HK-2 (cell line): ENCODE results near the gene CD46.
A peak's percentile ranks its signal among the peaks of the same experiment; 100 is the strongest.
"Not testable (repeated sequence)": the region's sequence is repeated elsewhere in the genome, so short reads cannot be mapped to it uniquely, and the experiment has no call there.

Source experiments
- DNase-seq: peaks from one replicate; pipeline ENCODE4 v3.0.0-alpha.2; 2018; ENCODE audit not compliant: unreplicated experiment

CD46 gene

DNA sequence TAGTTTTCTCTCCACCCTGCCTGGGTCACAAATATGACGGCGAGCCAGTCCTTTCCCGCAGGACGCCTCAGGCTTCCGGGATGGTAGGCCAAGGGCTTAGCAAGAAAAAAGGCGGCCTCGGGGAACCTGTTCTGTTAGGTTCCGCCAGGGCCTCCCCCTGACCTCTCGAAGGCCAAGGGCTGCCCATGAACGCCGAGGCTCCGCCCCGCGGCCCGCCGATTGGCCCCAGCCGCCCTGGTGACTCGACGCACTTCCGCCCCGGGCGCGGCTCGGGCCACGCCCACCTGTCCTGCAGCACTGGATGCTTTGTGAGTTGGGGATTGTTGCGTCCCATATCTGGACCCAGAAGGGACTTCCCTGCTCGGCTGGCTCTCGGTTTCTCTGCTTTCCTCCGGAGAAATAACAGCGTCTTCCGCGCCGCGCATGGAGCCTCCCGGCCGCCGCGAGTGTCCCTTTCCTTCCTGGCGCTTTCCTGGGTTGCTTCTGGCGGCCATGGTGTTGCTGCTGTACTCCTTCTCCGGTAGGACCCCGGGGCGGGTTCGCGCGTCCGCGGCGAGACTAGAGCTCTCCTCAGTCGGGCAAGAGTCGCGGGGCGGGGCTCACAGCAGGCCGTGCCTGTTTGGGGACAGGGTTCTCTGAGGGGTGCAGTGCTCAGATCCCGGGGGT is at the start of gene CD46:
Gene CD46 (plus strand): TSS at position 265 of the 666 bp plus-strand sequence. CDS start 159 bp downstream, at position 424.
- DNase-seq = peak; percentile 97

DNA sequence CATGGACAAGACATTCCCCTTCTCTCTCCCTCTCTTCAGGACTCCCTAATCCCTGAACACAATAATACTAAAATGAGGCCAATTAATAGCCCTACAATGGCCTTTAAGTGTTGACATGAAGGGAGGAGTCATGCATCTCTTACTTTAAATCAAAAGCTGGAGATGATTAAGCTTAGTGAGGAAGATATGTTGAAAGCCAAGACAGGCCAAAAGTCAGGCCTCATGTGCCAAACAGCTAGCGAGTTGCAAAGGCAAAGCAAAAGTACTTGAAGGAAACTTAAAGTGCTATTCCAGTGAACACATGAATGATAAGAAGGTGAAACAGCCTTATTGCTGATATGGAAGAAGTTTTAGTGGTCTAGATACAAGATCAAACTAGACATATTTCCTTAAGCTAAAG is 49.5 kb upstream of the CD46 start:
- DNase-seq = no peak

DNA sequence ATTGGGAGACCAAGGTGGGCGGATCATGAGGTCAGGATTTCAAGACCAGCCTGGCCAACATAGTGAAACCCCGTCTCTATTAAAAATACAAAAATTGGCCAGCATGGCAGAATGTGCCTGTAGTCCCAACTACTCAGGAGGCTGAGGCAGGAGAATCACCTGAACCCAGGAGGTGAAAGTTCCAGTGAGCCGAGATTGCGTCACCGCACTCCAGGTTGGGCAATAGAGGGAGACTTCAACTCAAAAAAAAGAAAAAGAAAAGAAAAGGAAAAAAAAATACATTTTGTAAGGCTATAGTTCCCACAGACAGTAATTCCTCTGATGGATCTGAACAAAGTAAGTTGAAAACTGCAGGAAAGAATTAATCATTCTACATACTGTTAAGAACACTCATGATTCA is 48.1 kb upstream of the CD46 start:
- no peak for DNase-seq

DNA sequence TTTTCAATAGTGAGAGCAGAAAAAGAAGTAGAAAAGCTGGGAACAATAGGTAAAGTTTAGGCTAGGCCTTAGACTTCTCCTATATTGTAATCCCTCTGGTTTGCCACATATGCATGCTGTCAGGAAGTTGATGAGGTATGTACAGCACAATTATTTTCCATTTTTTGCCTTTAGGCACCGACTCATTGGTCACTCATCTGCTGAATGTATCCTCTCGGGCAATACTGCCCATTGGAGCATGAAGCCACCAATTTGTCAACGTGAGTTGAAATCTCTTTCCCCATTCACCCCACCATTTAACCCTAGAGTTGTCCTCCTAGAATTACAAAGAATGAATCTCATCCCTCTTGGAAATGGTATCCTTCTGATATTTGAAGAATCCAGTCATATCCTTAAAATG is 43.9 kb upstream of the CD46 start:
- not testable (repeated sequence) for DNase-seq

DNA sequence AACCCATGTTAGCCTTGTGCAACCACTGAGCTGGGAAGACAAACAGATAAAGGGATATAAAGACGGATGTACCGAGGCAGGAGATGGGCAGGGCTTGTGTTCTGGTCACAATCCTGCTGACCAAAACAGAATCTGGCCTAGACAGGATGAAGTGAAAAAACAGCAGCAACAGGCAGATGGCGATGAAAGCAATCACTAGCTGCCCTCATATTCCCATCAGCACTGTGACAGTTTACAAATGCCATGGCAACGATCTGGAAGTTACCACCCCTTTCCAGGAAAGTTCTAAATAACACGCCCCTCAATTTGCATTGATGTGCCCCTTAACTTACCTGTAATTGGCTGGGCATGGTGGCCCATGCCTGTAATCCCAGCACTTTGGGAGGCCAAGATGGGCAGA is 40.6 kb upstream of the CD46 start:
- DNase-seq = no peak

DNA sequence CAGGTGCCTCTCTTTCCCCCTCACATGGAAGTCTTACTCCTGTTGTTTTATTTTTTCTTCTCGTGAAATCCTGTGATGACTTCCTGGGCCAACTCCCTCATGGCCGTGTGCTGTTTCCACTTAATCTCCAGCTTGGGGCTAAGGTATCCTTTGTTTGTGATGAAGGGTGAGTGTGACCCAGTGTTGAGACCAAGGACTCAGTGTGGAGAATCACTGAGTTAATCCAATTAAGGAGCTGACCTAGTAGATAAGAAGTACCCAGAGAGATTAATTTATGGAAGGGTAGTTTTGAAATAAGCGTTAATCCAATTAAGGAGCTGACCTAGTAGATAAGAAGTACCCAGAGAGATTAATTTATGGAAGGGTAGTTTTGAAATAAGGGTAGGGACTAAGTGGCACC is 39.2 kb upstream of the CD46 start:
- not testable (repeated sequence) for DNase-seq

DNA sequence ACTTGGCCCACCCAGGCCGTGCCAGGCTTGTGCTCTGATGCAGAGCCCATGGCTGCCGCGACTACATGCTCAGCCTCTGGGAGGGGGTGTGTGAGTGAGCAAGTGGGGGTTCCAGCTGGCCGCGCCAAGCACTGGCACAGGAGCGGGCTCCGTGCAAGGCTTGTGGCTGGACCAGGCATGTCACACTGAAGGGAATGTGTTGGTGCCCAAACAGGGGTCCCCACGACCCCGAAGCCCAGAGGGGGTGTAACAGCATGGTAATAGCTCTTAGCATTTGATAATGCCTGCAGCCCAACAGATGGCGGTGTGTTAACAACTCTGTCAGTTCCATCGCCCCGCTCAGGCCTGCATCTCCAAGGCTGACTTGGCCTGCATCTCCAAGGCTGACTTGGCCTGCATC is 38.3 kb upstream of the CD46 start:
- DNase-seq = no peak

DNA sequence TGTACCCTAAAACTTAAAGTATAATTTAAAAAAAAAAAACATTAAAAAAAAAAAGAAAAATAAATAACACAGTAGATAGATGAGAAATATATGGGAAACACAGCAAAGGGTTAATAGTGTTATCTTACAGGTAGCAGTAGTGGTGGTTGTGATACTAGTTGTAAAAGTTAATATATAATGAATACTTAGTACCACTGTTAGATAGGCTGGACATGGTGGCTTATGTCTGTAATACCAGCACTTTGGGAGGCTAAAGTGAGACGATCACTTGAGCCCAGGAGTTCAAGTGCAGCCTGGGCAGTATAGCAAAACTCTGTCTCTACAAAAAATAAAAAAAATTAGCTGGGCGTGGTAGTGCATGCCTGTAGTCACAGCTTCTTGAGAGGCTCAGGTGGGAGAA is 32.6 kb upstream of the CD46 start:
- DNase-seq = no peak

DNA sequence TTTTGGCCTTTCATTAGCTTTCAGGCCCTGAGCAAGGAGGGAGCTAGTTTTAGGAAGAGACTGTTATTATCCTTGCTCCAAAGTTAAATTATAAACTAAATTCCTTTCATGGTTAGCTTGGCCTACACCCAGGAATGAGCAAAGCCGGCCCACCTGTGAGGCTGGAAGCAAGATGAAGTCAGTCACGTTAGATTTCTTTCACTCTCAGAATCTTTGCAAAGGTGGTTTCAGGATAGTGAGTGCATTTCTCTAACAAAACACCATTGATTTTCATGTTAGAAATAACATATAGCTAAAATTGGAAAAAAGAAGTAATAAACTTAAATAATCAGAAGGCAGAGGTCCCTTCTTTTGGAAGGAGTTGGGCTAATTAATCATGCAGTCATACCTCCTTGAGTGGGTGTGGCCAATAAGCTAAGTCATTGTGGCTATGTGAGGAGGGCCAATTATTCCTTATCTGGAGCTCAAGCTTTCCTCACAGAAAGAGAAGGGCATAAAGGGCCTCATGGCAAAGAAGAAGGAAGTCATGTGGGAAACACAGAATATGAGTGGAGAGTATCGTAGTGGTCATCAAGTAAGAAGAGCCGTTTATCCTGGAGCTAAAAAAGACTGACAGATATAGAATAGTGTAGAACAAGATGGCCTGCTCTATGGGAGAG is 23.5 kb upstream of the CD46 start:
- not testable (repeated sequence) for DNase-seq

DNA sequence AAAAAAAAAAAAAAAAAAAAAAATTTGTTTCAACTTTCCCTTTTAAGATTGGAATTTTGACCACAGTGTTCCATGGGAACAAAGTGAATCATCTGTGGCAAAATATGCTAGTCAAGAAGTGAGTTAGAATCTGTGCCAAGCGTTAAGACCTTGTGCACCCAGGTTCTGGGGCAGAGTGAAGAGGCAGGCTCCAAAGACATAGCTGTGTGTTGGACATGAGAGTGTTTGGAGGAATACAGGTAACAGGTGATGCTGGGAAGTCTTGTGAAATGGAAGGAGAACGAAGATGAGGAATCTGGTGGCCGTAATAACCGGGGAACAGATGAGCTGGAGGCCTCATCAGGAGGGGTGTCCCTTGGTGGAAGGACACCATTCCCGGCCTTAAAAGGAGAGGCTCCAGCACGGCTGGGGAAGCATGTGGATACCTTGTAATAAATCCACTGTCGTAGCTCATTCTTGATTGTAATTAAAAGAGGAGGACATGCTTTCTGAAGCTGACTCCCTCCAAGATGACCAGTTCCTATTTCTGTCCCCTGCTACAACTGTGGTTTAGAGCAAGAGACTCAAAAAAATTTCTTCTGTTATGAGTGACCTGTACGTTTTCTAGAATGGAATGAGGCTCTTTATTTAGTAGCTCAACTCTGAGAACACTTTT is 14.2 kb upstream of the CD46 start:
- not testable (repeated sequence) for DNase-seq

DNA sequence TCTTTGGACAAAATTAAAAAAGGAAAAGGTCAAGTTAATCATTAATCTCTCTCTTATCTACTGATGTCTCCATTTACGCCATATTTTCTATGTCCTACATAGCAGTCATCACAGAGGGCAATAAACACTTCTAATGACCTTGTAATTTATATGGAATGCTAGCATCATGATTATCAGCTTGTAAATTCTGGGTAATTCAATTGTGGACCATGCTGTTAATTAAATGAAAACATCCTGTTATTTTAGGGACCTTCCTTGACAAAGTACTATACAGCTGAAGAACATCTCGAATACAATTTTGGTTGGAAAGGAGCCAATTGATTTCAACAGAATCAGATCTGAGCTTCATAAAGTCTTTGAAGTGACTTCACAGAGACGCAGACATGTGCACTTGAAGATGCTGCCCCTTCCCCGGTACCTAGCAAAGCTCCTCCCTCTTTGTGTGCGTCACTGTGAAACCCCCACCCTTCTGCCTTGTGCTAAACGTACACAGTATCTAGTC is 13.6 kb upstream of the CD46 start:
- not testable (repeated sequence) for DNase-seq

DNA sequence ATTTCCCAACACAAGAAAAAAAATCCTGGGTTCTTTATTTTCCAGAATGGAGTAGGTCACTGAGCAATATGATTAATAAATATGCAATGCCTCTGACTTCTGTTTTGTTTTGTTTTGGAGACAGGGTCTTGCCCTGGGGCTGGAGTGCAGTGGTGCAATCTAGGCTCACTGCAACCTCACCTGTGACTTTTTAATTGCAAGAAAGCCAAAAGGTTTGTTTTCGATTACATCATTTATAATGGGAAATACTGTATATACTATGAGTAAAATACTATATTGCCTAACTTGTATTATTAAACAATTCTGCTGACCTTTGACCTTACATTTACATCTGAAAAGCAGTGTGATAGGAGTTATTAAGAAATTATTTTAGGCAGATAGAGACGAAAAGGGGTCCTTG is 11.6 kb upstream of the CD46 start:
- no peak for DNase-seq

DNA sequence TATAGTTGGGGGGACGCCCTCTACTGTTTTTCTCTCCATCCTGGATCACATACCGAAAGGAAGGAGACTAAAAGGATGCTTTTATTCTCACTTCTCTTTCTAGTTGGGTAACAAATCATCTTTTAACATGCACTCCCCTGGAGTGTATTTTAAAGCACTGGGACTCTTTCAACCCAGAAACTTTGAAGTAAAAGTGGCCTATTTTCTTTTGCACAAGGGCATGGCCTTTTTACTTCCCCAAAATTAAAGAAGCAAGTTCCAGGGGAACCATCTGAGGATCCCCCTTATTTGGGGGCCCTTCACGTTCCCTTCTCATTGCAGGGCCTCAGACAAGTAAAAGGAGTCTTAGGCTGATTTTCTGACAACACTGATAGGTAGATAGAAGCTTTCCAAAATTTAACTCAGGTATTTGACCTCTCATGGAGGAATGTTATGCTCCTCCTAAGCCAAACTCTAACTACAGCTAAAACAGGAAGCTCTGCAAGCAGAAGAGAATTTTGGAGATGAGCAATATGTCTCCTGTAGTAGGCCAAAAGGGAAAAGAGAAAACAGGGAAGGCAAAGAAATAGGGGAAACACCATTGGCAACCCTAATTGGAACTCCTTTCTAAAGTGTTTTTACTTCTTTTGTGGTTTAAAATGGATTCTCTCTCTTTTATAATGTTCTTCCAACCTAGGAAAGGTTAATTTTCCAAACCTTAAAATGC is 8.9 kb upstream of the CD46 start:
- no peak for DNase-seq

DNA sequence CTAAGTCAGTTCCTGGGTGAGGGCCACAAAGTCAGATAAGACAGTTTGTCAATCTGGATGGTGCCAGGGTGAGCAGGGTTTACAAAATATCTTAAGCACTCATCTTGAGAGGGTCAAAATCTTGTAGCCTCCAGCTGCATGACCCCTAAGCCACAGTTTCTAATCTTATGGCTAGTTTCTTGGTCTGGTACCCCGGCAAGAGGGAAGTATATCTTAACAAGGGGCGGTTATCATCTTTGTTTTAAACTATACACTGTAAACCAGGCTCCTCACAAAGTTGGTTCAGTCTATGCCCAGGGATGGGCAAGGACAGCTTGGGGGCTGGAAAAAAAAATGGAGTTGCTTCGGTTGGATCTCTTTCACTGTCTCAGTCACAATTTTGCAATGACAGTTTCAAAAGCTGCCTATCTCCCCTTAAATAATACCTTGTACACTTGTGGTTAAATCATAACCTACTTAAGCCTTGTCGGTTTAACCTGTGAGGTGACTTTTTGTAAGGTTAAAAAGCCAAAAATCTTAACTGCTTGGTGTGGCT is 7.8 kb upstream of the CD46 start:
- DNase-seq = no peak

DNA sequence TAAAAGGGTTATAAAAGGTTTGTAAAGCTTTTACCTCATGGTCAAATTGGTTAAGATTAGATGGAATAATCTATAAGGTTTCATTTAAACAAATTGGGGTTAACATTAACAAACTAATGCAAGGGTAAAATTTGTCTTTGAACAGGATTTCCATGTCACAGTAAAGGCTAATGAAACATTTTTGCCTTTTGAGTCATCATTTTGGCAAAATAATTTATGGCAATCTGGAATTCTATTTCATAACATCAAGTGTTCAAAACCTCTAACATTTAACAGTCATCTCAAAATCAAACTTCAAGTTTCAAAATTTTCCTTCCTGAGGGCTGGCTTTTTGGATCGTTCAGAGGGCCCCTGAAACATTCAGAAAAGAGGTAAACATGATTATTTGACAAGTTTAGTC is 6.6 kb upstream of the CD46 start:
- no peak for DNase-seq

DNA sequence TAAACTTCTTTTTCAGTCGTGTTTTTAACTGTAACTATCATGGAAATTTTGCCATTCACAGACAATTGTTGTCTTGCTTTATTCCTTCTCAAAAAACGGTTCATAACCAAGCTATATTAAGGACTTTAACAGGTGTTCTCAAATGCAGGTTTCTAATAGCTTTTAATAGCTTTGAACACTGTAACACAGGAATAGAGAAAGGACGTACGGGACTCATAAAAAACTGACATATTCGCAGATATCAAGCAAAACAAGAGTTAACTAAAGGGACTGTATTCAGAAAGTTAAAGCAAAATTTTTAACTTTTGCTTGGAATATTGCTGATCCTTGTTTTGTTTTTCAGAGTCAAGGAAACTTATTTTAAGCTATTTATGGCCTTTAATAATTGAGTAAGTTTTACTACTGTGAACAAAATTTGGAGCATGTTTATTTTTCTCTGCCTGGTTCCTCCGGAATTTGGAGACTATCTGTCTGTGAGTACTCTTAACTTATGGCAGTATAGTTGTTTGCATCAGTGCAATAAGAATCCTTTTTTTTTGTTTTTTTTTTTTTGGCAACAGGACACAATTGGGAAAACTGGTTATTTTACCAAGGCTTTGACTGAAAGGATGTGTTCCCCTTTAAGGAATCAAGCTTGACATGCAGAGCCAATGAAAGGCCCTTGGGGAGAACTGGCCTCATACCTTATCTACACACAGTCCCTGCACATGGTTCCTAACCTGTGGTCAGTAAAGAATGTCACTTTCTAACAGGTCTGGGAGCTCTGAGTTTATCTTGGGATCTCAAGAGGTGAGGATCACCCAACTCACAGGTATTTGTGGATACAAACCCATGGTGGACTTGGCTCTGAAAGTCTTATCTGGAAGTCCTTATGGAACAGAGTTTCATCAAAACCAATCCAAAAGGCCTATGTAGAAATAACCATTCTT is 5.8 kb upstream of the CD46 start:
- DNase-seq = no peak

DNA sequence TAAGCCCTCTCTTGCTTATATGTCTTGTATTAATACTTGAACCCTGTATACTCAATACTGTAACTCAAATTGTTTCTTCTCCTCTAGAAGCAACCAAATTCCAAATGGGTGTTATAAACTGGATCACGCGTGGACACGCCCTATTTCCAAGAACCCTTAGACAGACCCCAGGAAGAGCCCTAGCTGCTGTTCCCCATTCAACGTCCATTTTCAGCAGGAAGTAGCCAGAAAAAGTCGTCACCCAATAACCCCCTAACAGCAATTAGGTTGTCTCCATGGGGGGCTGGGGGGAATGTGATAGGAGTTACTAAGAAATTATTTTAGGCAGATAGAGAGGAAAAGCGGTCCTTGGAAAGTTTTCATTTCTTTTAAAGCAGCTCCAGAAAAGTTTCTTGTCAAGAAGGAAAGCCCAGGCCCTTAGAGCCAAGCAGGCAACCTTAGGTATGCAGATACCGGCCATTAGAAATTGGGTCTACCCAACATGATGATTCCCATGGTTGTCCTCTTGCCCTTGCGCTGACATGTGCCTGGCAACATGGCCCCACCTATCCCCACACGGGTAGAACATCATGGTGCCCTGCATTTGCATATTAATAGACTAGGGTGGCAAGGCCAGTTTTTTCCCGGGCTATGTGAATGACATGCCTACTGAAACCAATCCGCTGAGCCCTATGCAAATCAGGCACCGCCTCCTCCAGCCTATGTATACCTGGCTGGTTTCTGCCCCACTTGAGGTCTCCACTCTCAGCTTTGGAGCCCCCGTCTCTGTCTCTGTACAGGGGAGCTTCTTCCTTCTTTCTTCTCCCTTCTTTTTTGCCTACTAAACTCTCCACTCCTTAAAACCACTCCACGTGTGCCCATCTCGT is 4.0 kb upstream of the CD46 start:
- no peak for DNase-seq

DNA sequence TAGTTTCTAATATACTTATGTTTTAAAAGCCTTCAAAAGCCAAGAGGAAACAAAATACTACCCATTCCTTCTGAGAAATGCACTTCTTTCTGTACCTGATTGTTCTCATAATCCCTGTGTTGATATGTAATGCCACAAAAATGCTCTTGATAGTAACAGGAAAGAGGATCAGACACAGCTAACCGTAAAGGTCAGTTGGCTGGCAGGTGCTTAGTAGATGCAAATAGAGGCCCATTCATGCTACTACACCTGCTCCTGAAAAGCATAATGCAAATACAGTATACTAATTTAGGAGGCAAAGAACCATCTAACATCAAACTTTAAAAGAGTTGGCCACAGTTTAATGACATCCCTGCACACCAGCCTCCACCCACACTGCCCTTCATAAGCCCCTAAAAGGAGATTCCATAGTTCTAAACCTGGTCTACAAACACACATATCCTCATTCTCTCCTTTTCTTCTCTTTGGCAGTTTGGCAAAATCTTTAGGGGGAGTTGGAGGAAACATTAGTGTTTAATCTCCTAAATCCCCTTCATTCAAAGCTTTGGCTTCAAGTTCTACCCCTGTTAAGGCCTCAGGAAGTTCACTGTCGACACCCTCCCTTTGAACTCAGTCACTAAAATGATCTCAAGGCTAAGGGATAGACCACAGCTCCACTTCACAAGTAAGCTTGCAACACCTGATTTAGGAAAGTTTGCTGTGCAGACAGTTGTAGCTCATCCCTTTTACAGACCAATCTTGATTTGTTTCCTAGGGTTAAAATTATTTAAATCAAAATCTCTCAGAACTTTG is 2.9 kb upstream of the CD46 start:
- DNase-seq = no peak

DNA sequence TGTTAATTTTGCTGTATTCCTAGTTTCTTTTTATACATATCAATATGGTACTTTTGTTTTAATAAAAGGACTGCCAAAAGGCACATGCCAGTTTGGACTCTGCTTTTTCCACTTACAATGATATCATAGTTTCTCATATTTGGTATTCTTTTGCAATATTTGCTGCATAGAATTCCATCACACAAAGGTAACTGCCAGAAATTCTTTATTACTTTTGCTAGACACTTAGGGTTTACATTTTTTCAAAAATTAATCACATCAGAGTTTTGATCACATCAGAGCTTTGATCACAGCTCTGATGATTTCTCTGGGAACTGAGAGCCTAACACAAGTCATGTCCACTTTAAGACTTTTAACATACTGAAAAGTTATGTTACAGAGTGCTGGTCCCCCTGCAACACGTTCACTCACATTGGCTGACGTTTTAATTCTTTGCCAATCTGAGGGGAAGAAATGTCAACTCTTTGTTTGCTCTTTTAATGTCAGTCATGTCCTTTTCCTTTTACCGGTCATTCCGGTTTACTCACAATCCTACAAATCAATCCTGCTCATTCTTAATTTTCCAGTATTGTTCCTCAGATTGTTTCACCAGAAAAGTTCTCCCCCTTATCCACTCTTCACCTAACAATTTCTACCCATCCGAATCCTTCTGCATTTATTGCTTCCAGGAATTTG is 1.1 kb upstream of the CD46 start:
- DNase-seq = no peak
